ENCODE measurements around the gene LCMT1. TPM values are rescaled to one million over a fixed set of nuclear protein-coding genes. Genes with fewer than 3 reads are reported as not detected.

Gene LCMT1
- total RNA-seq, 1 experiment from 2014 or later: 86.3 TPM

DNA sequence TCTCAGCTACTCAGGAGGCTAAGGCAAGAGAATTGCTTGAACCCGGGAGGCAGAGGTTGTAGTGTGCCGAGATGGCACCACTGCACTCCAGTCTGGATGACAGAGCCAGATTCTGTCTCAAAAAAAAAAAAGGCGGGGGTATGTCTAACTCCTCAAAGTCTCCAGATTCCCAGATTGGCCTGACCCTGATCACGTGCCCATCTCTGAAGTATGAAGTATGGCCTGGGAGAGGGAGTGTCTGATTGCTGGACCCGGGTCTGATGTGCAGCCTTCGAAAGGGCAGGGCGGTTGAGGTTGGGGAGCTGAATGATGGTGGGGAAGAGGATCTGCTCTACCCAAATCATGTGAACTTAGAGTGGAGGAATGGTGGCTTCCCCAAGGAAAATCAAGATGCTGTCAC is 87.9 kb downstream of the LCMT1 start (continued):
- TF ChIP-seq, protein P1, sequence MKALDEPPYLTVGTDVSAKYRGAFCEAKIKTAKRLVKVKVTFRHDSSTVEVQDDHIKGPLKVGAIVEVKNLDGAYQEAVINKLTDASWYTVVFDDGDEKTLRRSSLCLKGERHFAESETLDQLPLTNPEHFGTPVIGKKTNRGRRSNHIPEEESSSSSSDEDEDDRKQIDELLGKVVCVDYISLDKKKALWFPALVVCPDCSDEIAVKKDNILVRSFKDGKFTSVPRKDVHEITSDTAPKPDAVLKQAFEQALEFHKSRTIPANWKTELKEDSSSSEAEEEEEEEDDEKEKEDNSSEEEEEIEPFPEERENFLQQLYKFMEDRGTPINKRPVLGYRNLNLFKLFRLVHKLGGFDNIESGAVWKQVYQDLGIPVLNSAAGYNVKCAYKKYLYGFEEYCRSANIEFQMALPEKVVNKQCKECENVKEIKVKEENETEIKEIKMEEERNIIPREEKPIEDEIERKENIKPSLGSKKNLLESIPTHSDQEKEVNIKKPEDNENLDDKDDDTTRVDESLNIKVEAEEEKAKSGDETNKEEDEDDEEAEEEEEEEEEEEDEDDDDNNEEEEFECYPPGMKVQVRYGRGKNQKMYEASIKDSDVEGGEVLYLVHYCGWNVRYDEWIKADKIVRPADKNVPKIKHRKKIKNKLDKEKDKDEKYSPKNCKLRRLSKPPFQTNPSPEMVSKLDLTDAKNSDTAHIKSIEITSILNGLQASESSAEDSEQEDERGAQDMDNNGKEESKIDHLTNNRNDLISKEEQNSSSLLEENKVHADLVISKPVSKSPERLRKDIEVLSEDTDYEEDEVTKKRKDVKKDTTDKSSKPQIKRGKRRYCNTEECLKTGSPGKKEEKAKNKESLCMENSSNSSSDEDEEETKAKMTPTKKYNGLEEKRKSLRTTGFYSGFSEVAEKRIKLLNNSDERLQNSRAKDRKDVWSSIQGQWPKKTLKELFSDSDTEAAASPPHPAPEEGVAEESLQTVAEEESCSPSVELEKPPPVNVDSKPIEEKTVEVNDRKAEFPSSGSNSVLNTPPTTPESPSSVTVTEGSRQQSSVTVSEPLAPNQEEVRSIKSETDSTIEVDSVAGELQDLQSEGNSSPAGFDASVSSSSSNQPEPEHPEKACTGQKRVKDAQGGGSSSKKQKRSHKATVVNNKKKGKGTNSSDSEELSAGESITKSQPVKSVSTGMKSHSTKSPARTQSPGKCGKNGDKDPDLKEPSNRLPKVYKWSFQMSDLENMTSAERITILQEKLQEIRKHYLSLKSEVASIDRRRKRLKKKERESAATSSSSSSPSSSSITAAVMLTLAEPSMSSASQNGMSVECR (CRISPR knock-in tag; IDR thresholded peaks at IDR 0.05; ENCODE audit: borderline replicate concordance): no peak
- TF ChIP-seq, protein P2, sequence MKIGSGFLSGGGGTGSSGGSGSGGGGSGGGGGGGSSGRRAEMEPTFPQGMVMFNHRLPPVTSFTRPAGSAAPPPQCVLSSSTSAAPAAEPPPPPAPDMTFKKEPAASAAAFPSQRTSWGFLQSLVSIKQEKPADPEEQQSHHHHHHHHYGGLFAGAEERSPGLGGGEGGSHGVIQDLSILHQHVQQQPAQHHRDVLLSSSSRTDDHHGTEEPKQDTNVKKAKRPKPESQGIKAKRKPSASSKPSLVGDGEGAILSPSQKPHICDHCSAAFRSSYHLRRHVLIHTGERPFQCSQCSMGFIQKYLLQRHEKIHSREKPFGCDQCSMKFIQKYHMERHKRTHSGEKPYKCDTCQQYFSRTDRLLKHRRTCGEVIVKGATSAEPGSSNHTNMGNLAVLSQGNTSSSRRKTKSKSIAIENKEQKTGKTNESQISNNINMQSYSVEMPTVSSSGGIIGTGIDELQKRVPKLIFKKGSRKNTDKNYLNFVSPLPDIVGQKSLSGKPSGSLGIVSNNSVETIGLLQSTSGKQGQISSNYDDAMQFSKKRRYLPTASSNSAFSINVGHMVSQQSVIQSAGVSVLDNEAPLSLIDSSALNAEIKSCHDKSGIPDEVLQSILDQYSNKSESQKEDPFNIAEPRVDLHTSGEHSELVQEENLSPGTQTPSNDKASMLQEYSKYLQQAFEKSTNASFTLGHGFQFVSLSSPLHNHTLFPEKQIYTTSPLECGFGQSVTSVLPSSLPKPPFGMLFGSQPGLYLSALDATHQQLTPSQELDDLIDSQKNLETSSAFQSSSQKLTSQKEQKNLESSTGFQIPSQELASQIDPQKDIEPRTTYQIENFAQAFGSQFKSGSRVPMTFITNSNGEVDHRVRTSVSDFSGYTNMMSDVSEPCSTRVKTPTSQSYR (CRISPR knock-in tag; IDR thresholded peaks at IDR 0.05): no peak
- no peak for TF ChIP-seq JAZF1 (CRISPR knock-in tag; IDR thresholded peaks at IDR 0.05)
- TF ChIP-seq, protein P3, sequence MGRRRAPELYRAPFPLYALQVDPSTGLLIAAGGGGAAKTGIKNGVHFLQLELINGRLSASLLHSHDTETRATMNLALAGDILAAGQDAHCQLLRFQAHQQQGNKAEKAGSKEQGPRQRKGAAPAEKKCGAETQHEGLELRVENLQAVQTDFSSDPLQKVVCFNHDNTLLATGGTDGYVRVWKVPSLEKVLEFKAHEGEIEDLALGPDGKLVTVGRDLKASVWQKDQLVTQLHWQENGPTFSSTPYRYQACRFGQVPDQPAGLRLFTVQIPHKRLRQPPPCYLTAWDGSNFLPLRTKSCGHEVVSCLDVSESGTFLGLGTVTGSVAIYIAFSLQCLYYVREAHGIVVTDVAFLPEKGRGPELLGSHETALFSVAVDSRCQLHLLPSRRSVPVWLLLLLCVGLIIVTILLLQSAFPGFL (CRISPR knock-in tag; IDR thresholded peaks at IDR 0.05; ENCODE audit: borderline replicate concordance): no peak
- TF ChIP-seq GRHL2 (CRISPR knock-in tag; IDR thresholded peaks at IDR 0.05; ENCODE audit: insufficient replicate concordance, severe bottlenecking): no peak

DNA sequence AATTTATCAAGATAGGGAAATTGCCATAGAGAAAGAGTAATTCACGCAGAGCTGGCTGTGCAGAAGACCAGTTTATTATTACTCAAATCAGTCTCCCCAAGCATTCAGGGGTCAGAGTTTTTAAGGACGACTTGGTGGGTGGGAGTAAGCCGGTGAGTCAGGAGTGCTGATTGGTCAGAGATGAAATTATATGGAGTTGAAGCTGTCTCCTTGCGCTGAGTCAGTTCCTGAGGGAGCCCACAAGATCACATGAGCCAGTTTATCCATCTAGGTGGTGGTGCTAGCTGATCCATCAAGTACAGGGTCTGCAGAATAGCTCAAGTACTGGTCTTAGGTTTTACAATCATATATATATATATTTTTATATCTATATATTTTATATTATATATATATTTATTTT is 99.2 kb downstream of the LCMT1 start:
- no peak for DNase-seq (ENCODE audit: low spot score)
- CTCF ChIA-PET: interaction anchor here (1.8 kb wide), 1 partner anchor 15 kb away, joined by 6 read pairs; no protein-coding TSS in a partner anchor
- Mint-ChIP-seq H3K27me3 (ENCODE audit: low read depth) (peaks cover 3% of the 10 kb centered on the region; the same call in 1 of the 2 replicates), H3K27ac (no peak overlapping the region), H3K36me3 (no peaks in the 10 kb centered on the region), H3K9me3 (no peaks in the 10 kb centered on the region), H3K4me1 (no peaks in the 10 kb centered on the region), H3K4me3 (no peak overlapping the region)
- POLR2A ChIA-PET: interaction anchor here (0.5 kb wide), 1 partner anchor 48 kb away, joined by 6 read pairs; no protein-coding TSS in a partner anchor
- ATAC-seq: no peak
- TF ChIP-seq NR2C2 (CRISPR knock-in tag; IDR thresholded peaks at IDR 0.05) (no peak), CREM (CRISPR knock-in tag; IDR thresholded peaks at IDR 0.05) (no peak), ETV6 (CRISPR knock-in tag; IDR thresholded peaks at IDR 0.05) (no peak), ZBTB21 (CRISPR knock-in tag; IDR thresholded peaks at IDR 0.05; ENCODE audit: borderline replicate concordance) (no peak), FOXJ3 (CRISPR knock-in tag; IDR thresholded peaks at IDR 0.05; ENCODE audit: borderline replicate concordance) (no peak)
- TF ChIP-seq, protein P4, sequence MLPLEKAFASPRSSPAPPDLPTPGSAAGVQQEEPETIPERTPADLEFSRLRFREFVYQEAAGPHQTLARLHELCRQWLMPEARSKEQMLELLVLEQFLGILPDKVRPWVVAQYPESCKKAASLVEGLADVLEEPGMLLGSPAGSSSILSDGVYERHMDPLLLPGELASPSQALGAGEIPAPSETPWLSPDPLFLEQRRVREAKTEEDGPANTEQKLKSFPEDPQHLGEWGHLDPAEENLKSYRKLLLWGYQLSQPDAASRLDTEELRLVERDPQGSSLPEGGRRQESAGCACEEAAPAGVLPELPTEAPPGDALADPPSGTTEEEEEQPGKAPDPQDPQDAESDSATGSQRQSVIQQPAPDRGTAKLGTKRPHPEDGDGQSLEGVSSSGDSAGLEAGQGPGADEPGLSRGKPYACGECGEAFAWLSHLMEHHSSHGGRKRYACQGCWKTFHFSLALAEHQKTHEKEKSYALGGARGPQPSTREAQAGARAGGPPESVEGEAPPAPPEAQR (CRISPR knock-in tag; IDR thresholded peaks at IDR 0.05): no peak
- TF ChIP-seq, protein P5, sequence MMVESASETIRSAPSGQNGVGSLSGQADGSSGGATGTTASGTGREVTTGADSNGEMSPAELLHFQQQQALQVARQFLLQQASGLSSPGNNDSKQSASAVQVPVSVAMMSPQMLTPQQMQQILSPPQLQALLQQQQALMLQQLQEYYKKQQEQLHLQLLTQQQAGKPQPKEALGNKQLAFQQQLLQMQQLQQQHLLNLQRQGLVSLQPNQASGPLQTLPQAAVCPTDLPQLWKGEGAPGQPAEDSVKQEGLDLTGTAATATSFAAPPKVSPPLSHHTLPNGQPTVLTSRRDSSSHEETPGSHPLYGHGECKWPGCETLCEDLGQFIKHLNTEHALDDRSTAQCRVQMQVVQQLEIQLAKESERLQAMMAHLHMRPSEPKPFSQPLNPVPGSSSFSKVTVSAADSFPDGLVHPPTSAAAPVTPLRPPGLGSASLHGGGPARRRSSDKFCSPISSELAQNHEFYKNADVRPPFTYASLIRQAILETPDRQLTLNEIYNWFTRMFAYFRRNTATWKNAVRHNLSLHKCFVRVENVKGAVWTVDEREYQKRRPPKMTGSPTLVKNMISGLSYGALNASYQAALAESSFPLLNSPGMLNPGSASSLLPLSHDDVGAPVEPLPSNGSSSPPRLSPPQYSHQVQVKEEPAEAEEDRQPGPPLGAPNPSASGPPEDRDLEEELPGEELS (CRISPR knock-in tag; IDR thresholded peaks at IDR 0.05): no peak
- TF ChIP-seq, protein P6, sequence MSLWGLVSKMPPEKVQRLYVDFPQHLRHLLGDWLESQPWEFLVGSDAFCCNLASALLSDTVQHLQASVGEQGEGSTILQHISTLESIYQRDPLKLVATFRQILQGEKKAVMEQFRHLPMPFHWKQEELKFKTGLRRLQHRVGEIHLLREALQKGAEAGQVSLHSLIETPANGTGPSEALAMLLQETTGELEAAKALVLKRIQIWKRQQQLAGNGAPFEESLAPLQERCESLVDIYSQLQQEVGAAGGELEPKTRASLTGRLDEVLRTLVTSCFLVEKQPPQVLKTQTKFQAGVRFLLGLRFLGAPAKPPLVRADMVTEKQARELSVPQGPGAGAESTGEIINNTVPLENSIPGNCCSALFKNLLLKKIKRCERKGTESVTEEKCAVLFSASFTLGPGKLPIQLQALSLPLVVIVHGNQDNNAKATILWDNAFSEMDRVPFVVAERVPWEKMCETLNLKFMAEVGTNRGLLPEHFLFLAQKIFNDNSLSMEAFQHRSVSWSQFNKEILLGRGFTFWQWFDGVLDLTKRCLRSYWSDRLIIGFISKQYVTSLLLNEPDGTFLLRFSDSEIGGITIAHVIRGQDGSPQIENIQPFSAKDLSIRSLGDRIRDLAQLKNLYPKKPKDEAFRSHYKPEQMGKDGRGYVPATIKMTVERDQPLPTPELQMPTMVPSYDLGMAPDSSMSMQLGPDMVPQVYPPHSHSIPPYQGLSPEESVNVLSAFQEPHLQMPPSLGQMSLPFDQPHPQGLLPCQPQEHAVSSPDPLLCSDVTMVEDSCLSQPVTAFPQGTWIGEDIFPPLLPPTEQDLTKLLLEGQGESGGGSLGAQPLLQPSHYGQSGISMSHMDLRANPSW (CRISPR knock-in tag; conservative IDR thresholded peaks at IDR 0.05; ENCODE audit: low read depth): no peak
- TF ChIP-seq, protein P7, sequence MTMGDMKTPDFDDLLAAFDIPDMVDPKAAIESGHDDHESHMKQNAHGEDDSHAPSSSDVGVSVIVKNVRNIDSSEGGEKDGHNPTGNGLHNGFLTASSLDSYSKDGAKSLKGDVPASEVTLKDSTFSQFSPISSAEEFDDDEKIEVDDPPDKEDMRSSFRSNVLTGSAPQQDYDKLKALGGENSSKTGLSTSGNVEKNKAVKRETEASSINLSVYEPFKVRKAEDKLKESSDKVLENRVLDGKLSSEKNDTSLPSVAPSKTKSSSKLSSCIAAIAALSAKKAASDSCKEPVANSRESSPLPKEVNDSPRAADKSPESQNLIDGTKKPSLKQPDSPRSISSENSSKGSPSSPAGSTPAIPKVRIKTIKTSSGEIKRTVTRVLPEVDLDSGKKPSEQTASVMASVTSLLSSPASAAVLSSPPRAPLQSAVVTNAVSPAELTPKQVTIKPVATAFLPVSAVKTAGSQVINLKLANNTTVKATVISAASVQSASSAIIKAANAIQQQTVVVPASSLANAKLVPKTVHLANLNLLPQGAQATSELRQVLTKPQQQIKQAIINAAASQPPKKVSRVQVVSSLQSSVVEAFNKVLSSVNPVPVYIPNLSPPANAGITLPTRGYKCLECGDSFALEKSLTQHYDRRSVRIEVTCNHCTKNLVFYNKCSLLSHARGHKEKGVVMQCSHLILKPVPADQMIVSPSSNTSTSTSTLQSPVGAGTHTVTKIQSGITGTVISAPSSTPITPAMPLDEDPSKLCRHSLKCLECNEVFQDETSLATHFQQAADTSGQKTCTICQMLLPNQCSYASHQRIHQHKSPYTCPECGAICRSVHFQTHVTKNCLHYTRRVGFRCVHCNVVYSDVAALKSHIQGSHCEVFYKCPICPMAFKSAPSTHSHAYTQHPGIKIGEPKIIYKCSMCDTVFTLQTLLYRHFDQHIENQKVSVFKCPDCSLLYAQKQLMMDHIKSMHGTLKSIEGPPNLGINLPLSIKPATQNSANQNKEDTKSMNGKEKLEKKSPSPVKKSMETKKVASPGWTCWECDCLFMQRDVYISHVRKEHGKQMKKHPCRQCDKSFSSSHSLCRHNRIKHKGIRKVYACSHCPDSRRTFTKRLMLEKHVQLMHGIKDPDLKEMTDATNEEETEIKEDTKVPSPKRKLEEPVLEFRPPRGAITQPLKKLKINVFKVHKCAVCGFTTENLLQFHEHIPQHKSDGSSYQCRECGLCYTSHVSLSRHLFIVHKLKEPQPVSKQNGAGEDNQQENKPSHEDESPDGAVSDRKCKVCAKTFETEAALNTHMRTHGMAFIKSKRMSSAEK (CRISPR knock-in tag; IDR thresholded peaks at IDR 0.05; ENCODE audit: borderline replicate concordance): no peak
